Endothelial cell of umbilical vein (primary cell): ENCODE measurements around the gene SIRPA. TPM values are rescaled to one million over a fixed set of nuclear protein-coding genes. Genes with fewer than 3 reads are reported as not detected.

ENCODE experiments used
- BruUV-seq: library from RNA; stranded (reverse); fragments of 400-500 nt; replicated peaks from 2 replicates; lab custom pipeline; 2021; lab: Mats Ljungman, UMichigan
- CTCF ChIA-PET: fragments of 300-600, 350-600 bp; sonication (Branson Sonifier 250); formaldehyde crosslinking; loops from one replicate; lab custom pipeline; 2021; ENCODE audit warnings: antibody characterized with exemption, inconsistent platforms; lab: Charles Lee
- POLR2A ChIA-PET: fragments of 300-600, 350-600 bp; sonication (Branson Sonifier 250); formaldehyde crosslinking; loops from one replicate; lab custom pipeline; 2021; ENCODE audit warnings: antibody characterized with exemption, inconsistent platforms; lab: Charles Lee
- DNase-seq: peaks from one replicate; pipeline ENCODE4 v3.0.0-alpha.2; 2011; ENCODE audit warnings: low read depth, low spot score
- FAIRE-seq: peaks from 2 replicates; lab custom pipeline; 2011; peaks lifted over from hg19 to GRCh38; lab: Jason Lieb, UNC
- H2AFZ ChIP-seq: 2 replicates; pipeline ENCODE4 v1.6.0; 2012; ENCODE audit warnings: low read depth, low read length, control low read depth, inconsistent platforms
- H3K27ac ChIP-seq: 2 replicates; pipeline ENCODE4 v1.5.1; 2011; ENCODE audit warnings: low read depth, mild to moderate bottlenecking, control low read depth, low read length, moderate library complexity; ENCODE audit not compliant: insufficient read depth
- H3K27me3 ChIP-seq, 2 experiments: 2 replicates each; pipeline versions ENCODE4 v1.6.0 to v1.6.1; 2011; ENCODE audit warnings: low read length in 2 of 2, mixed read lengths in 1 of 2; ENCODE audit not compliant: control insufficient read depth in 2 of 2, insufficient read depth in 2 of 2
- H3K36me3 ChIP-seq, 2 experiments: 2 replicates in 1 of 2; 3 replicates in 1 of 2; pipeline ENCODE4 v1.5.1; 2011; ENCODE audit warnings: low read length in 2 of 2, mild to moderate bottlenecking in 1 of 2, moderate library complexity in 1 of 2; ENCODE audit not compliant: control insufficient read depth in 2 of 2, insufficient read depth in 2 of 2; ENCODE audit errors: extremely low read depth in 1 of 2
- H3K4me1 ChIP-seq: 3 replicates; pipeline ENCODE4 v1.5.1; 2011; ENCODE audit warnings: mild to moderate bottlenecking, low read length; ENCODE audit not compliant: control insufficient read depth, insufficient read depth; ENCODE audit errors: extremely low read depth
- H3K4me2 ChIP-seq: 2 replicates; pipeline ENCODE4 v1.6.1; 2011; ENCODE audit warnings: low read length, control low read depth, mixed read lengths; ENCODE audit not compliant: insufficient read depth
- H3K4me3 ChIP-seq, 3 experiments: fragments of 200-600 bp in 1 of 3; sonication (generic), shearing (Covaris generic) in 1 of 3; replicated peaks in 1 of 3; 2 replicates each; pipeline ENCODE4 v1.5.1; 2011 to 2016; ENCODE audit warnings: control low read depth in 3 of 3, low read length in 3 of 3, mild to moderate bottlenecking in 2 of 3, inconsistent platforms in 1 of 3, low read depth in 1 of 3, moderate library complexity in 1 of 3; ENCODE audit not compliant: insufficient read depth in 1 of 3
- H3K79me2 ChIP-seq: 2 replicates; pipeline ENCODE4 v1.6.0; 2012; ENCODE audit warnings: low read length, inconsistent platforms; ENCODE audit not compliant: control insufficient read depth, insufficient read depth
- H3K9ac ChIP-seq: replicated peaks from 2 replicates; pipeline ENCODE3; 2011; ENCODE audit warnings: low read length, control low read depth; ENCODE audit not compliant: insufficient read depth; ENCODE audit errors: extremely low read depth
- H3K9me1 ChIP-seq: replicated peaks from 3 replicates; pipeline ENCODE4 v1.6.0; 2011; ENCODE audit warnings: mild to moderate bottlenecking, low read length; ENCODE audit not compliant: control insufficient read depth, insufficient read depth; ENCODE audit errors: extremely low read depth
- H3K9me3 ChIP-seq: replicated peaks from 2 replicates; pipeline ENCODE4 v1.5.1; 2012; ENCODE audit warnings: low read length, inconsistent platforms; ENCODE audit not compliant: control insufficient read depth, insufficient read depth
- H4K20me1 ChIP-seq: replicated peaks from 2 replicates; pipeline ENCODE3; 2011; ENCODE audit warnings: mild to moderate bottlenecking, low read length; ENCODE audit not compliant: control insufficient read depth, insufficient read depth; ENCODE audit errors: extremely low read depth
- CTCF ChIP-seq, 2 donors: IDR thresholded peaks; 1 replicate in 1 of 2; 2 replicates in 1 of 2; pipeline ENCODE4 v1.5.1; 2011; ENCODE audit warnings: low read length in 2 of 2, mild to moderate bottlenecking in 2 of 2, moderate library complexity in 2 of 2, control low read depth in 1 of 2, inconsistent platforms in 1 of 2, low read depth in 1 of 2; ENCODE audit not compliant: insufficient read depth in 1 of 2; ENCODE audit errors: extremely low read depth in 1 of 2
- EZH2 ChIP-seq: IDR thresholded peaks from 2 replicates; pipeline ENCODE4 v1.6.1; 2012; ENCODE audit warnings: borderline replicate concordance, low read depth, mild to moderate bottlenecking, moderate library complexity, low read length, inconsistent platforms; ENCODE audit not compliant: severe bottlenecking
- FOS ChIP-seq: IDR thresholded peaks from 2 replicates; pipeline ENCODE4 v1.6.1; 2011; ENCODE audit warnings: mild to moderate bottlenecking, low read length, moderate library complexity, borderline replicate concordance; ENCODE audit not compliant: insufficient read depth
- GATA2 ChIP-seq: IDR thresholded peaks from 2 replicates; pipeline ENCODE4 v1.7.0; 2011; ENCODE audit warnings: low read depth, mild to moderate bottlenecking, moderate library complexity, mixed read lengths, low read length; ENCODE audit not compliant: insufficient read length, insufficient read depth
- JUN ChIP-seq: IDR thresholded peaks from 2 replicates; pipeline ENCODE4 v1.6.1; 2011; ENCODE audit warnings: borderline replicate concordance, low read depth; ENCODE audit not compliant: insufficient read length, insufficient read depth
- MAX ChIP-seq: IDR thresholded peaks from 2 replicates; pipeline ENCODE4 v1.6.1; 2011; ENCODE audit not compliant: insufficient read depth, insufficient read length
- MYC ChIP-seq: IDR thresholded peaks from one replicate; pipeline ENCODE4 v1.6.1; 2011; ENCODE audit warnings: mild to moderate bottlenecking, low read depth, low read length
- POLR2A ChIP-seq: IDR thresholded peaks from 2 replicates; pipeline ENCODE4 v1.6.1; 2012; ENCODE audit warnings: low read depth, mild to moderate bottlenecking, control low read depth, low read length
- POLR2AphosphoS5 ChIP-seq: IDR thresholded peaks from 2 replicates; pipeline ENCODE4 v1.6.1; 2012; ENCODE audit warnings: low read depth, mild to moderate bottlenecking, control low read depth, low read length, moderate library complexity; ENCODE audit not compliant: insufficient read depth
- dilution Hi-C: fragments of 300-500 bp; cut with MboI; formaldehyde crosslinking; loops from one replicate; pipeline ENCODE4 v1.15.0; 2019; ENCODE audit warnings: low sequenced_read_pairs; ENCODE audit not compliant: extremely low pct_ligation_motif_present
- intact Hi-C: fragments of 100-400 bp; cut with micrococcal nuclease; formaldehyde crosslinking; loops from one replicate; pipeline ENCODE4 v1.10.0; 2022
- polyA plus RNA-seq, 4 experiments: library from polyadenylated mRNA; depleted of rRNA in 3 of 4; stranded (reverse) in 3 of 4; unstranded in 1 of 4; fragments of >200 nt; gene quantifications; 2 replicates each; pipeline versions ENCODE4 v1.2.1 to v1.2.3, GENCODE V29; 2011 to 2012; ENCODE audit warnings: missing spikeins in 1 of 4
- total RNA-seq: library from RNA; stranded (reverse); gene quantifications from 2 replicates; pipeline ENCODE4 v1.2.3, GENCODE V29; 2021

The SIRPA gene
- total and polyA plus RNA-seq, 2 donors (not counting 3 experiments of a cell fraction or from before 2014, with no cell fraction given): 29.9 to 59.2 TPM

GRCh38 chr20:1929460-1929859, 34.3 kb downstream of the SIRPA start:
- no peak overlapping the region for H2AFZ ChIP-seq
- no TSS peak for BruUV-seq
- ChIA-PET POLR2A (no interaction called here), CTCF (interaction anchor here (1.4 kb wide), 1 partner anchor 35 kb away, joined by 3 read pairs; no protein-coding TSS in a partner anchor)
- no peak for TF ChIP-seq MAX
- TF ChIP-seq MYC: no peak
- TF ChIP-seq EZH2: no peak
- TF ChIP-seq GATA2: no peak
- TF ChIP-seq JUN: no peak
- TF ChIP-seq CTCF (IDR thresholded peaks at IDR 0.05; ENCODE audit: extremely low read depth in 1 of 2, insufficient read depth in 1 of 2, low read depth in 1 of 2, low read length in 2 of 2): no peak
- no peak for TF ChIP-seq FOS
- no peak for TF ChIP-seq POLR2A
- TF ChIP-seq POLR2AphosphoS5: no peak
- DNase-seq (no peak), FAIRE-seq (no peak)
- intact Hi-C loops (no loop called here), dilution Hi-C loops (no loop called here)
- no peaks in the 10 kb centered on the region for H3K79me2 ChIP-seq
- H4K20me1 ChIP-seq: no peaks in the 10 kb centered on the region
- H3K27me3 ChIP-seq: no peaks in the 10 kb centered on the region
- no peak overlapping the region for H3K27ac ChIP-seq
- no peaks in the 10 kb centered on the region for H3K9me1 ChIP-seq
- no peaks in the 10 kb centered on the region for H3K9me3 ChIP-seq
- H3K4me3 ChIP-seq: no peak overlapping the region
- no peaks in the 10 kb centered on the region for H3K4me1 ChIP-seq
- peaks cover 0 to 4% of the 10 kb centered on the region in 2 experiments for H3K36me3 ChIP-seq
- H3K9ac ChIP-seq: no peak overlapping the region
- no peak overlapping the region for H3K4me2 ChIP-seq
